ENCODE data around the gene CCDC88B.

The CCDC88B gene

DNA sequence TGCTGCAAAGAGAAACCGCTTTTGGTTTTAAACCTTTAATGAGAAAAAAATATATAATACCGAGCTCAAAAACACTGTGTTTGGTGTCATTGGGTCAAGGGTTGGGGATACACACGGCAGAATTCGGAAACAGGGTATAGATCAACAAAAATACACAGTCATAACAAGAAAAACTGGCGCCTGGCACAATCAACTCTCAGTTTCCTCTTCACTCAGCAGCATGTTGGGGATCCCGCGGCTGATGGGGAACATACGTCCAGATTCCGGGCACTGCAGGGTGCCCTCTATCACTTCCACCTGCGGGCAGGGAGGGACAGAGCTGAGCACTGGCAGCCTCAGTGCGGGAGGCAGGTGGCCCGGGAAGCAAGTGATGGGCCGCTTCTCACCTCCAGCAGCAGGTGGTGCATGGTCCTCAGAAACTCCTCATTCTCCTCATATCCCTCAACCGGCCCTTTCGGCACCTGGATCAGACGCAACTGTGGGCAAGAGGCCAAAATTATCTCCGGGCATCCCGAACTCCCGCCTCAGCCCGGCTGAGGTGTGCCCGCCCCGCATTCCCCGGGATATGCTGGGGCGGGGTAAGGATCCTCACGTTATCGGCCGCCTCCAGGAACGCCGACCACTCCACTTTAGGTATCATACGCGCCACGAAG is 23.2 kb upstream of the CCDC88B start:
- 0 out of 2 replicates have a peak, but pooled peaks have one; percentile 19 for TF ChIP-seq RAD21 (IDR thresholded peaks at IDR 0.05; ENCODE audit: low read depth)
- TF ChIP-seq TAF1 (IDR thresholded peaks at IDR 0.05; ENCODE audit: low read depth), result no peak

DNA sequence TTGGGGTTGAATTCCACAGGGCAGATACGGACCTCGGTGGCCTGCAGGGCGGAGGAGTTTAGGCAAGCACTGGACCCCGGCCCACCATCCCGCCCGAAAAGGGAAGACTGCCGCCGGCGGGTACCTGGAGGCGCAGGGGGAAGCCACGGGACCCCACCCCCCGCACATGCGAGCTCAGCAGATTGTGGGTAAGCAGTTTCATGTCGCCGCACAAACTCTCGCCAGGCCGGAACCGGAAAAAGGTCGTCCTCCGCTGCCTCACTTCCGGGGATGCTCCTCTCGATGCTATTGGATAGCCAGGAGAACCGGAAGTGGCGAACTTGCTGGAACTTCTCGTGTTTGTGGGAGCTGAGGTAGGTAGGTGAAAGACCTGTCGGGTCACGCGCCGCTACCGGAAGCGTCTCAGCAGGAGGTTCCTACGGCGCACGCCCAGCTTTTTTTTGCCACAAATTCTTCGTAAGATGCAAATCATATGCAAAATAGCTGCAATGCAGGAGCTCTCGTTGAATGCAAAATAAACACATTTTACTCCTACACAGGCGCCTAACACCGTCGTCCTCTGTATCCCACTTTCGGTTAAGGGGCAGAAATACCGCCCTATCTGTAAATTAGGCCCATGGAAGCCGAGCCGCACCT is 22.6 kb upstream of the CCDC88B start, which contains the start of gene TRMT112:
Gene TRMT112, minus strand, starts transcription at position 235 of the 636 bp plus-strand sequence. Its CDS starts 33 bp downstream, at position 202.
- TF ChIP-seq YY1 (IDR thresholded peaks at IDR 0.05; ENCODE audit: low read depth) (peak; percentile 69; the same call in 1 of the 2 replicates), ZBTB7A (IDR thresholded peaks at IDR 0.05; ENCODE audit: low read depth) (0 out of 2 replicates have a peak, but pooled peaks have one; percentile 58), CREB1 (IDR thresholded peaks at IDR 0.05; ENCODE audit: low read depth) (peak; percentile 82), TCF12 (IDR thresholded peaks at IDR 0.05; ENCODE audit: low read depth) (no peak), TEAD4 (IDR thresholded peaks at IDR 0.05) (peak; percentile 58), RAD21 (IDR thresholded peaks at IDR 0.05; ENCODE audit: low read depth) (no peak), EGR1 (IDR thresholded peaks at IDR 0.05) (0 out of 2 replicates have a peak, but pooled peaks have one; percentile 5), TAF1 (IDR thresholded peaks at IDR 0.05; ENCODE audit: low read depth) (peak; percentile 88), EP300 (IDR thresholded peaks at IDR 0.05; ENCODE audit: borderline replicate concordance) (peak; percentile 4; the same call in 1 of the 2 replicates)
- TF ChIP-seq, protein P1, sequence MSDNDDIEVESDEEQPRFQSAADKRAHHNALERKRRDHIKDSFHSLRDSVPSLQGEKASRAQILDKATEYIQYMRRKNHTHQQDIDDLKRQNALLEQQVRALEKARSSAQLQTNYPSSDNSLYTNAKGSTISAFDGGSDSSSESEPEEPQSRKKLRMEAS (IDR thresholded peaks at IDR 0.05), result peak; percentile 56; the same call in 1 of the 2 replicates
- TF ChIP-seq, protein P2, sequence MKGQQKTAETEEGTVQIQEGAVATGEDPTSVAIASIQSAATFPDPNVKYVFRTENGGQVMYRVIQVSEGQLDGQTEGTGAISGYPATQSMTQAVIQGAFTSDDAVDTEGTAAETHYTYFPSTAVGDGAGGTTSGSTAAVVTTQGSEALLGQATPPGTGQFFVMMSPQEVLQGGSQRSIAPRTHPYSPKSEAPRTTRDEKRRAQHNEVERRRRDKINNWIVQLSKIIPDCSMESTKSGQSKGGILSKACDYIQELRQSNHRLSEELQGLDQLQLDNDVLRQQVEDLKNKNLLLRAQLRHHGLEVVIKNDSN (IDR thresholded peaks at IDR 0.05), result peak; percentile 89

DNA sequence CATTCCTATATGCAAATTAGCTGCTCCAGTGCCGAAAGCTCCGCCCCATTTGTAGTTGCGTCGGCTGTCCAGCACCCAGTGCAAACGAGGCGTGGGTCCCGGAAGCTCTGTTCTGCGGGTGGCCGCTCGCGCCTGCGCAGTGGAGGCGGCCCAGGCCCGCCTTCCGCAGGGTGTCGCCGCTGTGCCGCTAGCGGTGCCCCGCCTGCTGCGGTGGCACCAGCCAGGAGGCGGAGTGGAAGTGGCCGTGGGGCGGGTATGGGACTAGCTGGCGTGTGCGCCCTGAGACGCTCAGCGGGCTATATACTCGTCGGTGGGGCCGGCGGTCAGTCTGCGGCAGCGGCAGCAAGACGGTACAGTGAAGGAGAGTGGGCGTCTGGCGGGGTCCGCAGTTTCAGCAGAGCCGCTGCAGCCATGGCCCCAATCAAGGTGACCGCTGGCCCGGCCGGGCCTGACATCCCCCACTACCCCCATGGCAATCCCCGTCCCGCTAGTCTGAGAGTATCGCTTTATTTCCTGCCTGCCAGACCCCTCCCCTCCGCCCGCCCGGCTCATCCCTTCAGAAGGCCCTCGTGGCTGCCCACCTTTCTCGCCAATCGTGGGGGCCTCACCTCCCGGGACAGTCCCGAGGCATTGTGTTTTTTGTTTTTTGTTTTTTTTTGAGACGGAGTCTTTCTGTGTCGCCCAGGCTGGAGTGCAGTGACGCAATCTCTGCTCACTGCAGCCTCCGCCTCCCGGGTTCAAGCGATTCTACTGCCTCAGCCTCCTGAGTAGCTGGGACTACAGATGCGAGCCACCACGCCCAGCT is 21.8 kb upstream of the CCDC88B start, which contains the start of gene PRDX5:
Gene PRDX5, plus strand, starts transcription at position 161 of the 805 bp plus-strand sequence. Its CDS starts 95 bp downstream, at position 256.
- TF ChIP-seq CREB1 (IDR thresholded peaks at IDR 0.05; ENCODE audit: low read depth), result no peak
- TF ChIP-seq TEAD4 (IDR thresholded peaks at IDR 0.05), result no peak
- TF ChIP-seq RAD21 (IDR thresholded peaks at IDR 0.05; ENCODE audit: low read depth), result peak; percentile 57; the same call in 1 of the 2 replicates
- peak; percentile 85 for TF ChIP-seq CEBPB (IDR thresholded peaks at IDR 0.05)
- TF ChIP-seq EP300 (IDR thresholded peaks at IDR 0.05; ENCODE audit: borderline replicate concordance), result no peak

DNA sequence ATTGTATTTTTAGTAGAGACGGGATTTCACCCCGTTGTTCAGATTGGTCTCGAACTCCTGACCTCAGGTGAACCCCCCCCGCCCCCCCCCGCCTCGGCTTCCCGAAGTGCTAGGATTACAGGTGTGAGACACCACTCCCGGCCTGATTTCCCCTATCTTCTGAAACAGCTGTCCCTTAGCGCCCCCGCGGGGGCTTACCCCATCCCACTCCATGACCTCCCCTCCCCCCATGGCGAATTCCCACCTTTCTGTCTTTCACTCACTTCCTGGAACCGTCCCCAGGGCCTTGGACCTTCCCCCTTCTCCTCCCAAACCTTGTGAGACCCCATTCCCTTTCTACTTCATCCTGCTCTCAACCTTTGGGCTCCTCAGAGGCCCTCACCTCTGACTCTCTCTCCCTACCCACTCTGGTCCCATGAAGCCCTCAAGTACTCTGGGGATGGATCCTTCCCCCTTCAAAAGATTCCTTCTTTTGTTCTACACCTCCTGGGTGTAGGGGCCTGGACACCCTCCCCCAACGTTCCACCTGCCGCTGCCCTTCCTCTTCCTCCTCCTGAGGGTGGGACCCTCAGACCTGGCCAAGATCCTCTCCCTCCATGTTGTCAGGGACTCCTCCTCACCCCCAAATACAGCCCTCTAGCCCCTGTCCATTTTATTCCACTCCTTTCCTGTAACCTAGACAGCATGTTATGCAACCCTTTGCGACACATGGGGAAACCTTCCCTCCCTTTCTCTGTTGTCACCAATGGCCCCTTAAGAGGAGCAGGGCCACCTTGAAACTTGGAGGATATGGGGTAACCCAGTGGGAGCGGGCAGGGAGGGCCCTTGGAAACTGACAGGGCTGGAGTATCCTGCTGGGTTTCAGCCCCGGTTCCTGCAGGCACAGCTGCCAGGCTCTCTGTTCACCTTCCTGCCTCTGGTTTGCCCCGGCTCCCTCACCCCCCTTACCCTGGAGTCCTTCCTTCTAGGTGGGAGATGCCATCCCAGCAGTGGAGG is 20.9 kb upstream of the CCDC88B start:
- TF ChIP-seq, protein P3, sequence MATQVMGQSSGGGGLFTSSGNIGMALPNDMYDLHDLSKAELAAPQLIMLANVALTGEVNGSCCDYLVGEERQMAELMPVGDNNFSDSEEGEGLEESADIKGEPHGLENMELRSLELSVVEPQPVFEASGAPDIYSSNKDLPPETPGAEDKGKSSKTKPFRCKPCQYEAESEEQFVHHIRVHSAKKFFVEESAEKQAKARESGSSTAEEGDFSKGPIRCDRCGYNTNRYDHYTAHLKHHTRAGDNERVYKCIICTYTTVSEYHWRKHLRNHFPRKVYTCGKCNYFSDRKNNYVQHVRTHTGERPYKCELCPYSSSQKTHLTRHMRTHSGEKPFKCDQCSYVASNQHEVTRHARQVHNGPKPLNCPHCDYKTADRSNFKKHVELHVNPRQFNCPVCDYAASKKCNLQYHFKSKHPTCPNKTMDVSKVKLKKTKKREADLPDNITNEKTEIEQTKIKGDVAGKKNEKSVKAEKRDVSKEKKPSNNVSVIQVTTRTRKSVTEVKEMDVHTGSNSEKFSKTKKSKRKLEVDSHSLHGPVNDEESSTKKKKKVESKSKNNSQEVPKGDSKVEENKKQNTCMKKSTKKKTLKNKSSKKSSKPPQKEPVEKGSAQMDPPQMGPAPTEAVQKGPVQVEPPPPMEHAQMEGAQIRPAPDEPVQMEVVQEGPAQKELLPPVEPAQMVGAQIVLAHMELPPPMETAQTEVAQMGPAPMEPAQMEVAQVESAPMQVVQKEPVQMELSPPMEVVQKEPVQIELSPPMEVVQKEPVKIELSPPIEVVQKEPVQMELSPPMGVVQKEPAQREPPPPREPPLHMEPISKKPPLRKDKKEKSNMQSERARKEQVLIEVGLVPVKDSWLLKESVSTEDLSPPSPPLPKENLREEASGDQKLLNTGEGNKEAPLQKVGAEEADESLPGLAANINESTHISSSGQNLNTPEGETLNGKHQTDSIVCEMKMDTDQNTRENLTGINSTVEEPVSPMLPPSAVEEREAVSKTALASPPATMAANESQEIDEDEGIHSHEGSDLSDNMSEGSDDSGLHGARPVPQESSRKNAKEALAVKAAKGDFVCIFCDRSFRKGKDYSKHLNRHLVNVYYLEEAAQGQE (IDR thresholded peaks at IDR 0.05; ENCODE audit: low read depth), result no peak
- TF ChIP-seq NFIC (IDR thresholded peaks at IDR 0.05) (no peak), FOXM1 (IDR thresholded peaks at IDR 0.05; ENCODE audit: borderline replicate concordance, low read depth) (no peak), EGR1 (IDR thresholded peaks at IDR 0.05) (no peak), TCF12 (IDR thresholded peaks at IDR 0.05; ENCODE audit: low read depth) (no peak), EP300 (IDR thresholded peaks at IDR 0.05; ENCODE audit: borderline replicate concordance) (no peak), CREB1 (IDR thresholded peaks at IDR 0.05; ENCODE audit: low read depth) (no peak), ZBTB7A (IDR thresholded peaks at IDR 0.05; ENCODE audit: low read depth) (no peak), YY1 (IDR thresholded peaks at IDR 0.05; ENCODE audit: low read depth) (no peak), CEBPB (IDR thresholded peaks at IDR 0.05) (no peak), TAF1 (IDR thresholded peaks at IDR 0.05; ENCODE audit: low read depth) (no peak), RAD21 (IDR thresholded peaks at IDR 0.05; ENCODE audit: low read depth) (no peak), TEAD4 (IDR thresholded peaks at IDR 0.05) (no peak)
- TF ChIP-seq, protein P1 (IDR thresholded peaks at IDR 0.05), result no peak

DNA sequence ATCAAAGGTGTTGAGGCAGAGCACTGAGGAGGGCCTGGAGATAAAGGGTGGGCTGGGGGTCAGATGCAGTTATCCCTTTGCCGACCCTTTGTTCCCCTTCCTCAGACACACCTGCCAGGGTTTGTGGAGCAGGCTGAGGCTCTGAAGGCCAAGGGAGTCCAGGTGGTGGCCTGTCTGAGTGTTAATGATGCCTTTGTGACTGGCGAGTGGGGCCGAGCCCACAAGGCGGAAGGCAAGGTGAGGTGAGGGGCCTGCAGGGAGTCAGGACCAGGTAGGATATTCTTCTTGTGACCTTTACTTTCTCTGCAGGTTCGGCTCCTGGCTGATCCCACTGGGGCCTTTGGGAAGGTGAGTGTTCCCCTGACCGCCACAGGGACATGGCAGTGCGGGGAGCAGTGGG is 19.4 kb upstream of the CCDC88B start:
- no peak for TF ChIP-seq EP300 (IDR thresholded peaks at IDR 0.05; ENCODE audit: borderline replicate concordance)

GRCh38 chr11:64321026-64321425 is 19.0 kb upstream of the CCDC88B start:
- TF ChIP-seq TEAD4 (IDR thresholded peaks at IDR 0.05) (no peak), FOXM1 (IDR thresholded peaks at IDR 0.05; ENCODE audit: borderline replicate concordance, low read depth) (no peak), NFIC (IDR thresholded peaks at IDR 0.05) (no peak), YY1 (IDR thresholded peaks at IDR 0.05; ENCODE audit: low read depth) (no peak), ZBTB7A (IDR thresholded peaks at IDR 0.05; ENCODE audit: low read depth) (no peak), TAF1 (IDR thresholded peaks at IDR 0.05; ENCODE audit: low read depth) (no peak), CEBPB (IDR thresholded peaks at IDR 0.05) (no peak), RAD21 (IDR thresholded peaks at IDR 0.05; ENCODE audit: low read depth) (no peak), TCF12 (IDR thresholded peaks at IDR 0.05; ENCODE audit: low read depth) (no peak), CREB1 (IDR thresholded peaks at IDR 0.05; ENCODE audit: low read depth) (no peak), EGR1 (IDR thresholded peaks at IDR 0.05) (no peak), EP300 (IDR thresholded peaks at IDR 0.05; ENCODE audit: borderline replicate concordance) (no peak)
- TF ChIP-seq, protein P2 (IDR thresholded peaks at IDR 0.05), result no peak
- TF ChIP-seq, protein P3 (IDR thresholded peaks at IDR 0.05; ENCODE audit: low read depth), result no peak
- TF ChIP-seq, protein P1 (IDR thresholded peaks at IDR 0.05), result no peak

Data from Ishikawa (cell line).